ENCODE results near the gene GARNL3. TPM values are rescaled to one million over a fixed set of nuclear protein-coding genes. Genes with fewer than 3 reads are reported as not detected.

The GARNL3 gene
- polyA plus RNA-seq, 1 donor = 17.8 TPM

GRCh38 chr9:127388037-127388855 lies 123.7 kb downstream of the GARNL3 start:
- no peak for DNase-seq

DNA sequence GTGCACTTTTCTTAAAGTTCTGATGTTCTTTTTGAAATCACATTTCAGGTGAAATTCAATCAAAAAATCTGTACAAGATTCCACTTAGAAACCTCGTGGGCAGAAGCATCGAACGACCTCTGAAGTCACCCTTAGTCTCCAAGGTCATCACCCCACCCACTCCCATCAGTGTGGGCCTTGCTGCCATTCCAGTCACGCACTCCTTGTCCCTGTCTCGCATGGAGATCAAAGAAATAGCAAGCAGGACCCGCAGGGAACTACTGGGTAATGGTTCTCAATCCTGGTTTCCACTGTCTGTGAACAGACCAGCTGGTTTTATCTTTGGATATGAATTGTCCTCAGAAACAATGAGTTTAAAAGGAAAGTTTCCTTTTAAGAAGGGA lies 124.3 kb downstream of the GARNL3 start:
- no peak for DNase-seq

GRCh38 chr9:127389381-127390247 lies 125.0 kb downstream of the GARNL3 start:
- no peak for DNase-seq

- no peak for DNase-seq
These were observed 125.6 kb downstream of the GARNL3 start for GRCh38 chr9:127390248-127390545.

DNA sequence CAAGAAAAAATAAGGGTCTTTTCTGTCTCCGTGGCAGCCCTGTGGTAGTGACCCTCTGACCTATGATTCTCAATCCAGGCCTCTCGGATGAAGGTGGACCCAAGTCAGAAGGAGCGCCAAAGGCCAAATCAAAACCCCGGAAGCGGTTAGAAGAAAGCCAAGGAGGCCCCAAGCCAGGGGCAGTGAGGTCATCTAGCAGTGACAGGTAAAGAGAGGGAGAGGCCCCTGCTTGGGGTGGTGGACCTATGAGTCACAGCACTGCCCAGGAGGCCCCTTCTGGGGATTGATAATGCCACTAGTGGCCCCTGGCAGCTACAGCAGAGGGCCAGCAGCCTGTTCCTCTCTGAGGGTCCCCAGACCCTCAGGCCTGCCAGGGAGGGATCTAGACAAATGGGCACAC lies 126.0 kb downstream of the GARNL3 start:
- no peak for DNase-seq

- no peak for DNase-seq
These were observed 127.6 kb downstream of the GARNL3 start for GRCh38 chr9:127392166-127392565.

GRCh38 chr9:127392976-127393375 lies 128.4 kb downstream of the GARNL3 start:
- DNase-seq = no peak

DNA sequence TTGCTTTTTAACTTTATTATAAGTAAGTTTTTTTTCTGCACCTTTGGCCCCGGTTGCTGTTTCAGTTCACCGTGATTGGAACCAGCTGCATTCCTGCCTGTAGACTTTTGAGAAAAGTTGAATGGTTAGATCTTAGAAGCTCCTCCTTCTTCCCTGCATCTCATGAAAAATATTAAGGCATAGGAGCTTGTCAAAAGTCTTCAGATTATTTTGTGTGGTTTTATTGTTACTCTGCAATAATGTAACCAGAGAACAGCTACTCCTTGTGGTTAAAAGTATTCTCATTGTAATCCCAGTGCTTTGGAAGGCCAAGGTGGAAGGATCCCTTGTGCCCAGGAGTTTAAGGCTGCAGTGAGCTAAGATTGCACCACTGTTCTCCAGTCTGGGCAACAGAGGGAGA lies 129.1 kb downstream of the GARNL3 start:
- no peak for DNase-seq

DNA sequence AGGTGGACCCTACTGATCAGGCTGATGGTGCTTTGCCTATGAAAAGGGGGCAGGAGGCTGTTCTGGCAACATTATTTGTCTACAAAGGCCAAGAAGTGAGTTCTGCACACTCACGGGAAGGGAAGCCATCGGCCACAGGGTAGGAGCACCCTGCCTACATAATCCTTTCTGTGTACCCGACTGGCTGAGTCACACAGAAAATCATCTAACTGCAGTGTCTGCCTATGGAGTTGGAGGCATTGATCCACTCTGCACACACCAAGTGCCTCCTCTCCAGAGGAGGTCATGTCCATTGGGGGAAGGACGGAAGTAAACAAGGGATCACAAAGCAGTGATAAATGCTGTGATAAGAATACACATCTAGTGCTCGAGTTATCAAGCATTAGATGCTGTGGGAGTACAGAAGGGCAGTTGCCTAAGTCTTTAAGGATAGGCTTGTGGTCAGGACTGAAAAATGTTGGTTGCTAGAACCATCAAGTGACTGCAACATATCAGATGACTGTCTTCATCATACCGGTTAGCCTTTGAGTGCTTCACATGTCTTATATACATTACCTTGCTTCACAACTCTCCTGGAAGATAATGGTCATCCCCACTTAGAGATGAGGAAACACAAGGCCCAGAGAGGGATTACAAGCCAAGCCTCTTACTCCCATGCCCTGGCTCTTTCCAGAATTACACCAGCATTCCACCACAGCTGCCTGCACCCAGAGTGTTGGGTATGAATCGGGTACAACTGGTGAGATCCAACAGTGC lies 131.1 kb downstream of the GARNL3 start:
- no peak for DNase-seq

- no peak for DNase-seq
These were observed 131.8 kb downstream of the GARNL3 start for GRCh38 chr9:127396253-127396807.

DNA sequence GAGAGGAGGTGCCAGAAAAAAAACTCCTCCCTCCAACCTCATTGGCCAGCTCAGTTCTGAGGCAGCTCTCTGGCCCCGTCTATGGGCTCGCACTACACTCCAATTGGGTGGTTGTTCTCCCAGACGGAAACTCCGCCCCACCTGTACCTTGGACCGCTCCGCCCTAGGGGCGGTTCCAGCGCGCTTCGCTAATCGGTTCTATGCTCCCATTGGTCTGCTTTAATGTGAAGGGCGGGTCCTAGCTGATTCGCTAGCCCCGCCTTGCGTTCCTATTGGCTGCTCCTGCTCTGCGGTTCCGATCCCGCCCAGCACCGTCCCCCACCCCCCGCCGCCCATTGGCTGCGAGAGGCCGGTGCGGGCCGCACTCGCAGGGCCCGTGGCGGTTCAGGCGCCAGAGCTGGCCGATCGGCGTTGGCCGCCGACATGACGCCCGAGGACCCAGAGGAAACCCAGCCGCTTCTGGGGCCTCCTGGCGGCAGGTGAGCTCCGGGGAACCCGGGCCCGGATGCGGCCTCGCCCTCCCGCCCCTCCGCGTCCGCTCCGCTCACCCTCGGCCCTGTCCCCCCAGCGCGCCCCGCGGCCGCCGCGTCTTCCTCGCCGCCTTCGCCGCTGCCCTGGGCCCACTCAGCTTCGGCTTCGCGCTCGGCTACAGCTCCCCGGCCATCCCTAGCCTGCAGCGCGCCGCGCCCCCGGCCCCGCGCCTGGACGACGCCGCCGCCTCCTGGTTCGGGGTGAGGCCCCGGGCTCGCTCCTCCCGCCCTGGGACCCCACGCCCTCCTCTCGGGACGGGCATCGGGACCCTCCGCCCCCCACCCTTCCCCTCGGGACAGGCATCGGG lies 132.5 kb downstream of the GARNL3 start, which contains the start of gene SLC2A8:
TSS of gene SLC2A8 (plus strand) at position 362 of the 838 bp plus-strand sequence. CDS start at position 424, 62 bp downstream.
- peak; percentile 99 for DNase-seq

- peak; percentile 52 for DNase-seq
These were observed 133.2 kb downstream of the GARNL3 start for GRCh38 chr9:127397646-127398274.

GRCh38 chr9:127398275-127398647 lies 133.7 kb downstream of the GARNL3 start:
- DNase-seq = no peak

DNA sequence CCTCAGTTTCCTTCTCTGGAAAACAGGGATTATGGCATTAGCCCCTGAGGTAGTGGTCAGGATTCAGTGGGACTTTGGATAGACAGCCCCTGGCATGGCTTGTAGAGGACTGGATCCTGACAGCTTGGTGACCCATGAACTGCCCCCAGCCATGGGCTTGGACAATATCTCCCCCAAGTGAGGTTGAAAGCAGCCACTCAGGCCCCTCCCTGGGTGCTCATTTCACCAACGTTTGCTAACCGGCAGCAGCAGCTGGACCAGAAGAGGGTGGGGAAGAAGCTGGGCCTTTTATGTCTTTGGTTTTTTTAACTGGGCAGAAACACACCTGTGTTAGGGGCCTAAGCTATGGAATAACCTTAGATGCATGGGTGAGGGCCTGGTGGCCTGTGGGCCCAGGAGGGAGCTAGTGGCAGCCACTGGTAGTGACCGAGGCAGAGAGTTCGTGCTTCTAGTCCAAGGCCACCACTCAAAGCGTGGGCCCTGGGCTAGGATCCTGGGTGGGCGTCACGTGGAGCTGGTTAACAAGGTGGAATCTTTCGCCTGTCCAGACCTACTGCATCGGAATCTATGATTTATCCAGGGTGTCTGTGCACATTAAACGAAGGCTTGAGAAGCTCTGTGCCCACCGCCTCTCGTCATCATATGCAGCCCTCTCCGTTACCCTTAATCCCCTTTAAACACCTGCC lies 134.3 kb downstream of the GARNL3 start:
- no peak for DNase-seq

DNA sequence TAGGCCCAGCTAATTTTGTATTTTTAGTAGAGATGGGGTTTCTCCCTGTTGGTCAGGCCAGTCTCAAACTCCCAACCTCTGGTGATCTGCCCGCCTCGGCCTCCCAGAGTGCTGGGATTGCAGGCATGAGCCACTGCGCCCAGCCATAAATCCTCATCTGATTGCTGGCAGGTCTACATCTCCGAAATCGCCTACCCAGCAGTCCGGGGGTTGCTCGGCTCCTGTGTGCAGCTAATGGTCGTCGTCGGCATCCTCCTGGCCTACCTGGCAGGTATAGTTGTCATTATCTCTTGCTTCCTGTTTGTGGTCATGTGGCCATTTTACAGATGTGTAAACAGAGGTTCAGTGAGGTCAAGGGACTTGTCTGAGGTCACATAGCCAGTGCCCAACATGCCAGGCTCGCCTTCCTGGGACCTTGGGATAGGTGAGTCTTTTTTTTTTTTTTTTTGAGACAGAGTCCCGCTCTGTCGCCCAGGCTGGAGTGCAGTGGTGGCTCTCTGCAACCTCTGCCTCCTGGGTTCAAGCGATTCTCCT lies 135.2 kb downstream of the GARNL3 start:
- DNase-seq = no peak

GRCh38 chr9:127402401-127403090 lies 138.0 kb downstream of the GARNL3 start:
- DNase-seq = no peak

GRCh38 chr9:127403507-127404192 lies 139.1 kb downstream of the GARNL3 start:
- DNase-seq = no peak

GRCh38 chr9:127404631-127405030 lies 140.1 kb downstream of the GARNL3 start:
- DNase-seq = no peak

Measured in hindlimb muscle (tissue), 1 donor.